ENCODE measurements around the gene SPSB1.

DNA sequence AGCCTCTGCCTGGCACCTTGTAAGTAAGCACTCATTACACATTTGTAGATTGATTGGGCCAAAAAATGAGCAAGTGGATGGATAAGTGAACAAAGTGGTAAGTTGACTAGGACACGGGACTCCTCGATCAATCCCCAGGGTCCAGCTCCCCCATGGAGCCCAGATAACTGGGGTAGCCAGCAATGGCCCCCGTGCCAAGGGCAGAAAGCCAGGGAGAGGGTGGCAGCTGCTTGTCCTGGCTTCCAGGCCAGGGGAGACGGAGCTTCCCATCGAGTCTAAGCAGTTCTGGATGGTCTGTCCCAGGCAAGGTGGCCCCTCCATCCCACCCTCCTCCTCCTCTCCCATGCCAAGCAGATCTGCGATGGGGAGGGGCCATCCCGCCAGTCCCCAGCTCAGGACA, 91.4 kb downstream of the SPSB1 start:
- TF ChIP-seq, protein P1, sequence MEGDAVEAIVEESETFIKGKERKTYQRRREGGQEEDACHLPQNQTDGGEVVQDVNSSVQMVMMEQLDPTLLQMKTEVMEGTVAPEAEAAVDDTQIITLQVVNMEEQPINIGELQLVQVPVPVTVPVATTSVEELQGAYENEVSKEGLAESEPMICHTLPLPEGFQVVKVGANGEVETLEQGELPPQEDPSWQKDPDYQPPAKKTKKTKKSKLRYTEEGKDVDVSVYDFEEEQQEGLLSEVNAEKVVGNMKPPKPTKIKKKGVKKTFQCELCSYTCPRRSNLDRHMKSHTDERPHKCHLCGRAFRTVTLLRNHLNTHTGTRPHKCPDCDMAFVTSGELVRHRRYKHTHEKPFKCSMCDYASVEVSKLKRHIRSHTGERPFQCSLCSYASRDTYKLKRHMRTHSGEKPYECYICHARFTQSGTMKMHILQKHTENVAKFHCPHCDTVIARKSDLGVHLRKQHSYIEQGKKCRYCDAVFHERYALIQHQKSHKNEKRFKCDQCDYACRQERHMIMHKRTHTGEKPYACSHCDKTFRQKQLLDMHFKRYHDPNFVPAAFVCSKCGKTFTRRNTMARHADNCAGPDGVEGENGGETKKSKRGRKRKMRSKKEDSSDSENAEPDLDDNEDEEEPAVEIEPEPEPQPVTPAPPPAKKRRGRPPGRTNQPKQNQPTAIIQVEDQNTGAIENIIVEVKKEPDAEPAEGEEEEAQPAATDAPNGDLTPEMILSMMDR (IDR thresholded peaks at IDR 0.05; ENCODE audit: poor library complexity, severe bottlenecking): no peak
- no peak for TF ChIP-seq RAD21 (conservative IDR thresholded peaks at IDR 0.05)
- no peak for TF ChIP-seq MXI1 (conservative IDR thresholded peaks at IDR 0.05; ENCODE audit: poor library complexity, severe bottlenecking)
- TF ChIP-seq SMC3 (conservative IDR thresholded peaks at IDR 0.05; ENCODE audit: poor library complexity): no peak
- no peak for TF ChIP-seq POLR2AphosphoS5 (IDR thresholded peaks at IDR 0.05)
- TF ChIP-seq EZH2 (IDR thresholded peaks at IDR 0.05; ENCODE audit: borderline replicate concordance, insufficient read depth, low read length, poor library complexity, severe bottlenecking): no peak
- TF ChIP-seq, protein P2, sequence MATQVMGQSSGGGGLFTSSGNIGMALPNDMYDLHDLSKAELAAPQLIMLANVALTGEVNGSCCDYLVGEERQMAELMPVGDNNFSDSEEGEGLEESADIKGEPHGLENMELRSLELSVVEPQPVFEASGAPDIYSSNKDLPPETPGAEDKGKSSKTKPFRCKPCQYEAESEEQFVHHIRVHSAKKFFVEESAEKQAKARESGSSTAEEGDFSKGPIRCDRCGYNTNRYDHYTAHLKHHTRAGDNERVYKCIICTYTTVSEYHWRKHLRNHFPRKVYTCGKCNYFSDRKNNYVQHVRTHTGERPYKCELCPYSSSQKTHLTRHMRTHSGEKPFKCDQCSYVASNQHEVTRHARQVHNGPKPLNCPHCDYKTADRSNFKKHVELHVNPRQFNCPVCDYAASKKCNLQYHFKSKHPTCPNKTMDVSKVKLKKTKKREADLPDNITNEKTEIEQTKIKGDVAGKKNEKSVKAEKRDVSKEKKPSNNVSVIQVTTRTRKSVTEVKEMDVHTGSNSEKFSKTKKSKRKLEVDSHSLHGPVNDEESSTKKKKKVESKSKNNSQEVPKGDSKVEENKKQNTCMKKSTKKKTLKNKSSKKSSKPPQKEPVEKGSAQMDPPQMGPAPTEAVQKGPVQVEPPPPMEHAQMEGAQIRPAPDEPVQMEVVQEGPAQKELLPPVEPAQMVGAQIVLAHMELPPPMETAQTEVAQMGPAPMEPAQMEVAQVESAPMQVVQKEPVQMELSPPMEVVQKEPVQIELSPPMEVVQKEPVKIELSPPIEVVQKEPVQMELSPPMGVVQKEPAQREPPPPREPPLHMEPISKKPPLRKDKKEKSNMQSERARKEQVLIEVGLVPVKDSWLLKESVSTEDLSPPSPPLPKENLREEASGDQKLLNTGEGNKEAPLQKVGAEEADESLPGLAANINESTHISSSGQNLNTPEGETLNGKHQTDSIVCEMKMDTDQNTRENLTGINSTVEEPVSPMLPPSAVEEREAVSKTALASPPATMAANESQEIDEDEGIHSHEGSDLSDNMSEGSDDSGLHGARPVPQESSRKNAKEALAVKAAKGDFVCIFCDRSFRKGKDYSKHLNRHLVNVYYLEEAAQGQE (IDR thresholded peaks at IDR 0.05; ENCODE audit: borderline replicate concordance): no peak

All from neural cell (in vitro differentiated cells).